Activated CD8-positive, alpha-beta memory T cell treated with anti-CD3 and anti-CD28 coated beads, Interleukin-2, amount 50 U/mL, for 48 hours (primary cell): ENCODE results near the gene CRTC1.

ENCODE experiments used
- DNase-seq: peaks from one replicate; pipeline ENCODE4 v3.0.0-alpha.2; 2020

Gene CRTC1

DNA sequence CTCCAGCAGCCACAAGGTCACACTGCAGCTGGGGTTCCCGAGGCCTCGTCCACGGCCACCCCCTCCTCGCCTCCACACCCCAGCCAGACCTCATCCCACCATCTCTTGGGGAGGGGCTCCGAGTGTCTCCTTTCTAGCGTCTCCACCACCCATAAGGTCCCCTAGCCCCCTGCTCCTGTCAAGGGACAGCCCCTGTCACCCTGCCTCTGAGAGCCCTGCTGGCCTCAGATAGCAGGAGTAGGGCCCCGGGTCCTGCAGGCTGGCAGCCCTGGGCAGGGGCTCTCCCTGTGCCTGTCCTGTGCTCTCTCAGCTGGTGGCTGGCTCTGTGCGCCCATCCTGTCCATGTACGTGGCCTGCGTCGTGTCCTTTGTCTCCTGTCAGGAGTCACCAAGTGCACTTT, 90.6 kb downstream of the CRTC1 start:
- no peak for DNase-seq

DNA sequence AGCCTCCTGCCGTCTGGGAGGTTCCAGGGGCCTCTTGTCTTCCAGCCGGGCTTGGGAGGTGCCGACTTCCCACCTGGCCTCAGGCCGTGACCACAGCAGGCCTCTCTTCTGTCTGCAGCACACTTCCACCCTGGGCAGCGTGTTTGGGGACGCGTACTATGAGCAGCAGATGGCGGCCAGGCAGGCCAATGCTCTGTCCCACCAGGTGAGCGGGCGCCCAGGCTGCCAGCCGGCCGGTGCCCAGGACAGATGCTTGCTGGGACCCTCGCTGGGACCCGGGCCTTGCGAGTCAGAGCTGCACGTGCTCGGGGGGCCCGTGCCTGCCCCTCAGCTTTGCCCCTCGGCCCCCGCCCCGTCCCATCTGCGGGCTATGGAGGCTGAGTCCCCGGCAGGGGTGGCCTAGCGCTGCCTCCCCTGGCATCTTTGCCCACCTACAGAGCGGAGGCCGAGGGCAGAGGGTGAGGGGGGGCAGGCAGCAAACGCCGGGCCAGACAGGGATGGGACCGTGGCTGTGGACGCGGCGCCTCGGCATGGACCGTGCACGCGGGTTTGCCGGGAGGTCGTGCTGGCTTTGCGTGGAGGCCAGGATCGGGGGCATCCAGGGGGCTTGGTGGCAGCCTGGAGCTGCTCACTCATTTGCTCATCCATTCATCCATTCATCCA, 91.4 kb downstream of the CRTC1 start:
- no peak for DNase-seq

DNA sequence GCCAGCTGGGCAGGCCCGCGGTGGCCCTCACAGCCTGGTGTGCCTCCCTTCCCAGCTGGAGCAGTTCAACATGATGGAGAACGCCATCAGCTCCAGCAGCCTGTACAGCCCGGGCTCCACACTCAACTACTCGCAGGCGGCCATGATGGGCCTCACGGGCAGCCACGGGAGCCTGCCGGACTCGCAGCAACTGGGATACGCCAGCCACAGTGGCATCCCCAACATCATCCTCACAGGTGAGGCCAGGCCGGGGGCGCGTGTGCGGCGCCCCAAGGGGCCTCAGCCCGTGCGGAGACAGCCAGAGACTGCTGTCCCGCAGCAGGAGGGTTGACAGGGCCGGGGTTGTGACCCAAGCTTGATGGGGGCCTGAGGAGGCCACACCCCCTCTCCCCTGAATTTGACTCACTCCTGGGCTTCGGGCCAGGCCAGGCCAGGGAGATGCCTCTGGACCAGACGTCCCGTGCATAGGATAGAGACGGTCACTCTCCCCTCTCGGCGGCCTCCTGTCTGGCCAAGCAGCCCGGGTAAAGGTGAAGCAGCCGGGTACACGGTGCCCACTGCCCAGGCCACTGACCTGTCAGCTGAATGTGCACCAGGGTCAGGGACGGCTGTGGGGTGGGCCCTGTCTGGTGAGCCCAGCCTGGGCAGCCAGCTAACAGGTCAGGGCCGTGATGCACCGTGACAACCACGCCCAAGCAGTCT, 92.3 kb downstream of the CRTC1 start:
- no peak for DNase-seq

DNA sequence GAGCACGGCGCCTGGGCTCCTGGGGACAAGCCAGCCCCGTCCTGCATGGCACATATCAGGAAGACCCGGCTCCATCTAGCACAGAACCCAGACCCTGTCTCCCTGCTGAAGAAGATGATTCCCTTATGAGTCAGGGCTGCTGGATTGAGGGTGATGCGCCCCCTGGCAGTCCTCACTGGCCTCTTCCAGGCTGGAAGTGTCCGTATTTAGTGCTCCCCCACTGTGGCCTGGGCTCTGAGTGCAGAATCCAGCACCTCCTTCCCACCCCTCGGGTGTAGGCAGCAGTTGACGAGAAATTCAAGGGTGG, 92.8 kb downstream of the CRTC1 start:
- DNase-seq = no peak

DNA sequence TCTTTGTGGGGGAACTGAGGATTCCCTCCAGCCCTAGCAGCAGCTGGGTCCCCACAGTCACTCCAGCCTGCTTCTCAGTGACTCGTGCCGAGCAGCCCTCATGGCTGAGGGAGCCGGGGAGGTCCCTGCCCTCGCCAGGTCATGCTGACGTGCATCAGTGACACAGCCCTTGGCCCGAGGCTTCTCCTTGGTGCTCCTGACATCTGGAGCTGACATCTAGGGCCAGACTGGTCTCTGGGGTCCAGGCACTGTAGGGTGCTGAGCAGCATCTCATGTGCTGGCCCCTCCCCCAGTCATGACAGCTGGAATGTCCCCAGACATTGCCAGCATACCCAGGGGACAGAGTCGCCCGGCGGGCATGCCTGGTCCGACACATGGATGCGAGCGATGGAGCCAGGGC, 93.3 kb downstream of the CRTC1 start:
- DNase-seq = no peak

DNA sequence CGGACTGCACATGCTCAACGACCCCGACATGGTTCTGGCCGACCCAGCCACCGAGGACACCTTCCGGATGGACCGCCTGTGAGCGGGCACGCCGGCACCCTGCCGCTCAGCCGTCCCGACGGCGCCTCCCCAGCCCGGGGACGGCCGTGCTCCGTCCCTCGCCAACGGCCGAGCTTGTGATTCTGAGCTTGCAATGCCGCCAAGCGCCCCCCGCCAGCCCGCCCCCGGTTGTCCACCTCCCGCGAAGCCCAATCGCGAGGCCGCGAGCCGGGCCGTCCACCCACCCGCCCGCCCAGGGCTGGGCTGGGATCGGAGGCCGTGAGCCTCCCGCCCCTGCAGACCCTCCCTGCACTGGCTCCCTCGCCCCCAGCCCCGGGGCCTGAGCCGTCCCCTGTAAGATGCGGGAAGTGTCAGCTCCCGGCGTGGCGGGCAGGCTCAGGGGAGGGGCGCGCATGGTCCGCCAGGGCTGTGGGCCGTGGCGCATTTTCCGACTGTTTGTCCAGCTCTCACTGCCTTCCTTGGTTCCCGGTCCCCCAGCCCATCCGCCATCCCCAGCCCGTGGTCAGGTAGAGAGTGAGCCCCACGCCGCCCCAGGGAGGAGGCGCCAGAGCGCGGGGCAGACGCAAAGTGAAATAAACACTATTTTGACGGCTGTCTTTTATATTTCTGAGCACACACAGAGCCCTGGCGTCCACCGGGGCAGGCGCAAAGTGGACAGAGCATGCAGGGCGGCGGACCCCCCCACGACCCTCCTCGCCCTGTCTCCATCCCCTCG, 94.0 kb downstream of the CRTC1 start:
- DNase-seq = no peak

DNA sequence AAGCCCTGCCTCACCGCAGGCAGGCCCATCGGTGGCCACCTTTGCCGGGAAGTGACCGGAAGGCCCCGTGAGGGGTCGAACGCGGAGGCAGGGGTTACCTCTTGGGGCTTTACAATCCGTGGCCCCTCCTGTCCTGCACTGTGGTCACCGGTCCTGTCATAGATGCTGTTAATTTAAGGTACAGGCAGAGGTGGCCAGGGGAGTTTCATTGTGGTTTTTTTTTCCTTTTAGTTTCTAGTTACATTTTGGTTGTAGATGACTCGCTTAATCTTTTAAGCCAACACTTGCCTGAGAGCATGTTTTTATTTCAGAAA, 94.6 kb downstream of the CRTC1 start:
- no peak for DNase-seq

DNA sequence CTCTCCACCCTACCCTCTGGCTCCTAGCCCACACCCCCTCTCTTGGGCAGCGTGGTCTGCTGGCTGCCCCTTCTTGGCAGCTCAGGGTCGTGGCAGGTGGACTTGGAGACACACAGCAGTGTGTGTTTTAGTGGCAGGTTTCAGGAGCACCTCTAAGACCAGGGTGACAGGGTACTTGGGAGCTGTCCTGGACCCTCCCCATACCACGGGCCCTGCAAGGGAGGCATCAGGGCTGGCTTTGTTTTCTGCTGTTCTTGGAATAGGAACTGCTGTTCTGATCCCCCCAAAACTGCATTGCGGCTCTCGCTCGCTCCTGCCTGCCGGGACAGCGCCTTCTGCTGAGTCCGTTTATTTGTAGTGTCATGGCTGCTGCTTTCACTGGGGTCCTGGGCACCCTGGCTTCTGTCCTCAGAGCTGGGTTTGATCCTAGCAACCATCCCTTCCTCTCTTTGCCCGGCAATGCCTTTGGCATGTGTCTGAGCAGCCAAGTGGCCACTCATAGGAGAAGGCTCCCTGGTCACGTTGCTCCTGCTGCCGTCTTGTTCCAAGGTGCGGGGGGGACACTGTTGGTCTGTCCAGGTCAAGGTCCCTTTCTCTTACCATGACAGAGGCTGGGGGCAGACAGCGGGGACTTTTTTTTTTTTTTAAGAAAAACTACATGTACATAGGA, 95.5 kb downstream of the CRTC1 start:
- DNase-seq = no peak

DNA sequence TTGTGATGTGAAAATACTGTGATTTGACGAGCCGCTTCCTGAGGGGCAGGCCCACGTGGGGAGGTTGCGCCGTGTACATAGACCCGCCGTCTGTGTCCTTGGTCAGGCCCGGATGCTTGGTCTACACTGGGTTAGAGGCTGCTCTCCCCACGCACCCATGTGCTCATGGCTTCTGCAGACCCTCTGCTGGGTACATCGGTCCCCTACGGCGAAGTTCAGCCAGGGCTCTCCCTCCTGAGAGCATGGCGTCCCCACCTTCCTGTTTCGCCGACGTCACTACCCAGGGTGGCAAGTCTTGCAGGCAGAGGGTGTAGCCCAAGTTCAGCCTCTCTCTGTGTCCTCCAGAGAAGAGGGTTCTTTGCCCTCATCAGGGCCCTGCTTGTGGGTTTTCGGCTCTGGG, 96.6 kb downstream of the CRTC1 start:
- DNase-seq = no peak

DNA sequence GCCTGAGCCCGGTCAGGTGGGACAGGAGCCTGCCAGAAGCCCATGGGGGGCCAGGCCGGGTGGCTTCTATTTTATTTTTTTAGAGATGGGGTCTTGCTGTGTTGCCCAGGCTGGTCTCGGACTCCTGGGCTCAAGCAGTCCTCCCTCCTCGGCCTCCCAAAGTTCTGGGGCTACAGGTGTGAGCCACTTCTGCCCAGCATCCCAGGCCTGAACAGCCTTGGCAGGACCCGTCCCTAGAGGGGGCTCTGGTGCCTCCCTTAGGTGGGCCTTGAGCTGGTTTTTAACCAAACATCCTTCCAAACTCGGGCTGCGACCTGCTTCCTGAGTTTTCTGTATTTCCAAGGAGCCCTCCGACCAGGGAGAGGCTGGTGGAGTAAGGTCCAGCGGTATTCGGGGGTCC, 97.2 kb downstream of the CRTC1 start:
- no peak for DNase-seq

DNA sequence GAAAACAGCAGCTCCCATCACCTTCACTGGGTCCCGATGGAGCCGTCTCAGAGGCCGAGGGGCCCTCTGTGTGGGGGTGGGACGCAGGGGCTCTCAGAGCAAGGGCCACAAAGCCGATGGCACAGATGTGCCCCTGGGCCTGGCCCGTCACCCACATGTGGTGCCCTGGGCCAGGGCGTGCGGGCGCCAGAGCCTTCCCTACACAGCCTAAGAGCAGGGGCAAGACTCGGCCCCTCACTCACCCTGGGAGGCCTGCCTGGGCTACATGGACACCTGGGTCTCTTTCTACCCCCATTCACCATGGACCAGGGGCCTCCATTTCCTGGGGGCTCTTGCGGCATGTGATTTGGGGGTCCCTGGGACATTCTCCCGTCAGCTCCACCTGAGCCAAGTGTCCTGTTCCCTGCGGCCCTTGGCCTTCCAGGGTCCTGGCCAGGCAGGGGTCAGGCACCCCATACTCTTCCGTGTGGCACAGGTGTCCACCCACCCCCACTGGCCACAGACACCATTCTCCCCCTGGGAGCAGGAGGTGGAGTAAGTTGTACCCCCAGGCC, 97.6 kb downstream of the CRTC1 start:
- DNase-seq = no peak

DNA sequence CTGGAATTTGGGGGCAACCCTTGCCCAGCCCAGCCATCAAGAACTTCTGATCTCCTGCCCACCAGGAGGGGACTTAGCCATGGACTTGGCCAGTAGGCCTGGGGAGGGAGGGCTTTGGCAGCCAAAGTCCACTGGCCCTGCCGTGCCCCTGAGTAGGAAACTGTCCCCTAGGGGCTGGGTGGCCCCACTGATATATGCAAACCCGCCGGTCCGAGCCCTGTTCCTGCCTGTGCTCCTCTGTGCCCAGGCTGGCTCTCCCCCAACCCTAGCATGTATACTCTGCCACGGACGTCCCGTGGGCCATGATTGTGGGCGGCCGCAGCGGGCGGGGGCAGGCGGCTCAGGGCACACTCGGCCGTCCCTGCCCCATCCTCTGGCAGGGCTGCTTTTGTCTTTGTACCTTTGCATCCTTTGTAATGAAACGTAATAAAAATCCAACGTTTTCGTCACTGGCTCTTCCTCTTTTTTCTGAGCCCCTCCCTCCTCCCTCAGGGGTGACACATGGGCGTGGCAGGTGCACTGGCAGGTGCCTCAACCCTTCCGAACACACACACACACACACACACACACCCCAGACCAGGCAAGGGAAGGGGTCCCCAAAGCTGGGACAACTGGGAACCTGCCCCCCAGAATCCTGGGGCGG, 98.5 kb downstream of the CRTC1 start:
- no peak for DNase-seq

DNA sequence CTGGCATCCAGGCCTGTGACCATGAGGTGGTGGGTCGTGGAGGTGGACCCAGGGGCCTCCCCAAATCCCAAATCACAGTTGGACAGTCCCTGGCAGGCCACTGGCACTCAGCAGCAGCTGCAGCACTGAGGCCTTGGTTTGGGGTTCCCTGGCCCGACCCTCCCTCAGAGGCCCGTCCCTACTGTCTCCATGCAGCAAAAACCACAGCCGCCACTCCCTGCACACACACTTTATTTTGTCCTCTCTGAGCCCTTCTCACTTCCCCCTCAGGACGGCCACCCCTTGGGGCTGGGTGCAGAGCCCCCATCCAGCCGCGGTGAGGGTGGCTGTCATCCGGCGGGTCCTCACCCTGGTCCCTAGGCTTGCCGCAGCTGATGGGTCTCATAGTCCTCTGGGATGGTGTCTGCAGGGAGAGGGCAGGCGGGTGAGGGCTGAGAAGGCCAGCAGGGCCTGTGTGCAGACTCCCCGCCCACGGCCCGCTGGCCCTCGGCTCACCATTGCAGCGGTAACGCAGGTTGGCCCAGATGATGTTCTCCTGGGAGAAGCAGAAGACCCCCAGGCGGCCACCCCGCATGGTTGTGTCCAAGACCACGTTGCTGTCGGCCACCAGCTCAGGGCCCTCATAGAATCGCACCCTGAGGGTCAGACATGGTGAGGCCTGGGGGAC, 99.2 kb downstream of the CRTC1 start:
- DNase-seq = no peak

DNA sequence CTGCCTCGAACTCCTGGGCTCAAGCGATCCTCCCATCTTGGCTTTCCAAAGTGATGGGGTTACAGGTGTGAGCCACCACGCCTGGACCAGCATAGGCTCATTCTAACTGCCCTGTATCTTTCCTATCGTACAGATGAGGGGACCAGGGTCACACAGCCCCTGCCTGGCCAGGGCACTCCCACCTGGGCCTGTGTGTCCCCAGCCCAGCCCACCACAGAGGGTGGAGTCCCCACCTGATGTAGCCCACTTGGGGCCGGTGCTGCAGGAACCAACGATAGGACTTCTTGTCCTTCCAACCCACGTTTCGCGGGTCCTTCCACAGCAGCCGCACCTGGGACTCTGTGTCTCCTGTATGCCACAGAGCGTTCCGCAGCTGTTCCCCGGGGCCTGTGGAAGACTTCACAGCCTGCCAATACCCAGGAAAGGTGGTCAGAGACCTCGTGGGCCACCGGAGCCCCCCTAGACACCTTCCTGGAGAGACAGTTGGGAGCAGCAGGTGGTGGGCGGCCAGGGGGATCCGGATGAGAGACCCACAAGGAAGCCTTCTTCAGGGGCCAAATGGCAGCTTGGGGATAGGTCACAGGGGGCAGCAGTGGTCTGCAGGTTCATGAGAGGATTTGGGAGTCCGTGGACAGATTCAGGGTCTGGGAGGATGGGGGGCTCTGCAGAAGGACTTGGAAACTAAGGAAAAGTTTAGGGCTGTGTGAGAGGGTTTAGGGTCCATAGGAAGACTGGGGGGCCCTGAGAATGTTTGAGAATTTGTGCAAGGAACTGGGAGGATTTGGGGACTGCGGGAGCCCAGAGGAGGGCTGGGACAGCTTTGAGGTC, 100.7 kb downstream of the CRTC1 start:
- no peak for DNase-seq

DNA sequence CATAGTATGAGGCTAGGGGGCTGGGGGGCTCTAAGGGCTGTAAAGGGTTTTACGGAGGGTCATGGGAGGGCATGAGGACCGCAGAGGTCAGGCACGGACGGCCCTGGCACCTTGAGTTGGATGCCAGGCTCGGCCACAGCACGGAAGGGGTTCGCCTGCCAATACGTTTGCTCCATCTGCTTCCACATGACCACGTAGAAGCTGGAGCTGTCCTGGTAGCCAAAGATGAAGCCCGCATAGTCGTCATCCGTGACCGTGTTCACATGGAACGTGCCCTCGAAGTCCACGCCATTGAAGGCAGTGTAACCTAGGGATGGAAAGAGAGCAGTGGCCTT, 101.3 kb downstream of the CRTC1 start:
- DNase-seq = no peak

DNA sequence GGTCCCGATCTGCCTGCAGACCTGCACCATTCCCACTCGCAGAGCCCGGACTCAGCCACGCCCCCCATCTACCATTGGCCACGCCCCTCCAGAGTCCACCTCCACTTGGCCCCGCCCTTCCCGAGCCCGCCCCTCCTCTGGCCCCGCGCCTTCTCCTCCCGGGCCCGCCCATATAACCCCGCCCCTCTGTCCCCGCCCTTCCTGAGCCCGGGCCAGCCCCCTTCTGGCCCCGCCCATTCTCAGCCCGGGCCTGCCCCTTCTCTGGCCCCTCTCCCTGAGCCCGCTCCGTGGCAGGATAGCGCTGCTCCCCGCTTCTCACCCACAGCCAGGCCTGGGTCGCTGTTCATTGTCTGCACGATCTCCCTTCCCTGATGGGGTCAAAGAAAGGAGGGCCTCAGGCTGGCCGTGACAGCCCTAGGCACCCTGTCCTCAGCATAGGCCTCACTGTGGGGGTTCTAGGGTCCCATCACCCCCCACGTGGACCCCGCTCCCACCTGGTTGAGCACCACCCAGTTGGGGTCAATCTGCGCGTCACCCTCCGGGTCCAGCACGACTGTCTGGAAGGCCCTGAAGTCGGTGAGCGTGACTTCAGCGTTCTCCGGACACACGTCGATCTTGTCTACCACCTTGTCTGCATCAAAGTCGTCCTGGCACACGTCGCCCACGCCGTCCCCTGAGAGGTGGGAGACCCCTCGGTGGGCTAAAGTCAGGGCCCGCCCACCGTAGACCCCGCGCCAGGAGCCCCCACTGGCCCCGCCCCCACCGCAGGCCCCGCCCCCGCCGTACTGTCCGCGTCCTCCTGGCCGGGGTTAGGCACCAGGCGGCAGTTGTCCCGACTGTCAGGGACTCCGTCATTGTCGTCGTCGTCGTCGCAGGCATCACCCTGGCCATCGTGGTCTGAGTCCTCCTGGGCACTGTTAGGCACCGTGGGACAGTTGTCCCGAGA, 102.0 kb downstream of the CRTC1 start:
- peak; percentile 92 for DNase-seq

DNA sequence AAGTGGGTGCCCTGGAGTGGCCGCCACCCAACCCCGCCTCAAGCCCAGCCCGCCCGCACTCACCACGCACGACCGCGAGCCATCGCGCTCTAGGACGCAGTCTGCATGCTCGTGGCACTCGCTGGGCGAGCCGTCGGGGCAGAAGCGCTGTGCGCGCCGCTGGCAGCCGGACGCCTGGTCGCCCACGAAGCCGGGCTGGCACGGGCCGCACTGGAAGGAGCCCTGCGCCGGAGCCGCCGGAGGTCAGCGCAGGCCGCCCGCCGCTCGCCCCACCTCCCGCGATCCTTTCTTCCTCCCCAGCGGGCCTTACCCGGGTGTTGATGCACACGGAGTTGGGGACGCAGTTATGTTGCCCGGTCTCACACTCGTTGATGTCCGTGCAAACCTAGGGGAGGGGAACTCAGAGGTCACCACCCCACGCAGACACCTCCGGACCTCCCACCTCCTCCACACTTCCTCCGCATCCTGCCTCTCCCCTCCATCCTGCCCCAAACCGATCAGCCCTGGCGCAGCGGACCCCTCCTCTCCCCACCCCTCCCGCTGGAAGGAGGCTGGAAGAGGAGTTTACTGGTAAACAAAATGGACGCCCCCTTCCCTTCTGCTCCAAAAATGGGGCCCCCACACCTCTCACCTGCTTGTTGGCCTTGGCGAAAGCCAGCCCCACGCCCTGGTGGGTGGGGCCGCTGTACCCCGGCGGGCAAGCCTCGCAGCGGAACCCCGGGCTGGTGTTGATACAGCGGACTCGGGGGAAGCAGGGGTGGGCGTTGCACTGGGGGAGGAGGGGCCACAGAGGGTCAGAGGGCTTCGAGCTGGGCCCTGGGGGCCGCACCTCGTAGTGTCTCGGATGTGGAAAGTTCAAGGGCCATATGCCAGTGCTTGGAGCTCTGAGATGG, 105.3 kb downstream of the CRTC1 start:
- no peak for DNase-seq

DNA sequence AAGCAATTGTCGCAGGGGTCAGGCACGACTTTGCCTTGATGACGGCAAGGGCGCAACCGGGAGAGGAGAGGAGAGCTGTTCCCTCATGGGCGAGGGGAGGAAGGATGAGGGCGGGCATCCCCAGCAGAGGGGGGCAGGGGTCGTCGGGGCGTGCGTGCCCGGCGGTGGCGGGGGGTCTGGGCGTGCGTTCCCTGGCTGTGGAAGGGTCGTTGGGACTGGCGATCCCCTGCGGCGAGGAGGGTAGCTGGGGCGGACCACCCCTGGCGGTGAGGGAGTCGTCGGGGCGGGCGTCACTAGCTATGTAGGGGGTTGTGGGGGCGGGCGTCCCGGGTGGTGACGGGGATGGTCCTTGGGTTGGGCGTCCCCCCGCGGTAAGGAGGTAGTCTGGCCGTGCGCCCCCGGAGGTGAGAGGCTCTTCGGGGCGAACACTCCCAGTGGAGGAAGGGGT, 106.0 kb downstream of the CRTC1 start:
- no peak for DNase-seq

DNA sequence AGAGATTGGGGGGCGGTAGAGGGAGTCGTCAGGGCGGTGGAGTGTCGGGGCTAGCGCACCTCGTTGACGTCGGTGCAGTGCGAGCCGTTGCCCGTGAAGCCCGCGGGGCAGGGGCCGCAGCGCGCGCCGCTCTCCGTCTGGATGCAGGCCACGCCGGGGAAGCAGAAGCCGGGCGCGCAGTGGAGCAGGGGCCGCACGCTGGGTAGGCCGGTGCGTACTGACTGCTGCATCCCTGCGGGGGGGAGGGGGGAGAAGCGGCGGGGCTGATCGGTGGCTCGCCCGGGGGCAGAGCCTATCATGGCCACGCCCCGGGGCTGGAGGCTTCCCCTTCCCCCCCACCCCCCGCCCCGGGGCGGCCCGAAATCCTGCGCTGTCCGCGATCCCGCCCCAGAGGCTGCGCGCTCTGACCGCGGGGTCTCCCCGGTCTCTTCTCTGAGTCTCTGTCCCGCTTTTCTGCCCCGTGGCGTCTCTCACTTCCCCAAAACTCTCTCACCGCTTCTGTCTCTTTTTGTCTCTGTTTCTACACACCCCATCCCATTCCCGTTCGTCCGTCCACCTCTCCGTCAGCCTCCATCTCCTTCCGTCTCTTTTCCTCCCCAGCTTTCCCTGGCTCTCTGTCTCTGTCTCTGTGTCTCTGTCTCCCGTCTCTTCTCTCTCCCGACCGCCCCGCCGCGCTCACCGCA, 106.5 kb downstream of the CRTC1 start:
- no peak for DNase-seq
